Loucy (cell line): Measurements from ENCODE around the gene COA7.

Experiments used
- CTCF ChIP-seq: fragments of 200-600 bp; sonication (generic); conservative IDR thresholded peaks from 2 replicates; pipeline ENCODE4 v1.5.1; 2014; ENCODE audit warnings: mild to moderate bottlenecking, antibody characterized with exemption, low read length
- EZH2phosphoT487 ChIP-seq: fragments of 200-600 bp; IDR thresholded peaks from 2 replicates; pipeline ENCODE4 v1.6.1; 2018; ENCODE audit warnings: antibody characterized with exemption, mild to moderate bottlenecking, moderate library complexity, borderline replicate concordance

GRCh38 chr1:52739699-52740467 is 41.7 kb upstream of the COA7 start:
- no peak for TF ChIP-seq CTCF
- no peak for TF ChIP-seq EZH2phosphoT487
